Uterus (tissue), 4 donors: ENCODE measurements around the gene ETV3L. TPM values are rescaled to one million over a fixed set of nuclear protein-coding genes. Genes with fewer than 3 reads are reported as not detected.

Experiments
- DNase-seq, 2 donors: peaks; one replicate each; pipeline ENCODE4 v3.0.0-alpha.2; 2019 to 2020
- H3K27ac ChIP-seq, 2 donors: fragments of 200-600 bp; sonication (generic); 1 replicate in 1 of 2; 2 replicates in 1 of 2; pipeline ENCODE4 v1.5.1; 2016 to 2018
- H3K27me3 ChIP-seq, 2 donors: fragments of 200-600 bp; sonication (generic); one replicate each; pipeline ENCODE4 v1.5.1; 2018 to 2019; ENCODE audit warnings: control low read depth in 1 of 2
- H3K36me3 ChIP-seq, 2 donors: fragments of 200-600 bp; sonication (generic); one replicate each; pipeline ENCODE4 v1.5.1; 2019; ENCODE audit warnings: control low read depth in 1 of 2
- H3K4me1 ChIP-seq, 2 donors: fragments of 200-600 bp; sonication (generic); one replicate each; pipeline ENCODE4 v1.5.1; 2018 to 2019; ENCODE audit warnings: control low read depth in 1 of 2
- H3K4me3 ChIP-seq, 2 donors: fragments of 200-600 bp; sonication (generic); 1 replicate in 1 of 2; 2 replicates in 1 of 2; pipeline ENCODE4 v1.5.1; 2018 to 2019; ENCODE audit warnings: mild to moderate bottlenecking in 1 of 2
- H3K9me3 ChIP-seq, 2 donors: fragments of 200-600 bp; sonication (generic); one replicate each; pipeline ENCODE4 v1.5.1; 2019; ENCODE audit warnings: control low read depth in 1 of 2
- POLR2A ChIP-seq, 2 donors: fragments of 450-650 bp; IDR thresholded peaks; one replicate each; pipeline ENCODE4 v1.6.1; 2016; ENCODE audit warnings: antibody characterized with exemption in 2 of 2, mild to moderate bottlenecking in 1 of 2, moderate library complexity in 1 of 2
- intact Hi-C: fragments of 100-400 bp; cut with DNase I; formaldehyde crosslinking; loops from one replicate; pipeline ENCODE4 v1.15.1; 2023; ENCODE audit warnings: low total_unique reads
- total RNA-seq, 4 donors: library from RNA; depleted of rRNA in 3 of 4; stranded (reverse); fragments of >200 nt in 3 of 4; gene quantifications; one replicate each; pipeline versions ENCODE4 v1.1.0 to v1.2.4, GENCODE V29; 2014 to 2023
- TF ChIP-seq, protein P1 (sequence below), 4 experiments: fragments of 200-600 bp in 2 of 4; fragments of 450-650 bp in 2 of 4; sonication (generic) in 2 of 4; IDR thresholded peaks; one replicate each; pipeline ENCODE4 v1.5.1; 2016 to 2019; ENCODE audit warnings: antibody characterized with exemption in 4 of 4, mild to moderate bottlenecking in 2 of 4, moderate library complexity in 1 of 4
- donor health status: DM: yes; HTN: yes; CAD: no.

Gene ETV3L
- total RNA-seq, 4 donors from 2014 or later: not detected

DNA sequence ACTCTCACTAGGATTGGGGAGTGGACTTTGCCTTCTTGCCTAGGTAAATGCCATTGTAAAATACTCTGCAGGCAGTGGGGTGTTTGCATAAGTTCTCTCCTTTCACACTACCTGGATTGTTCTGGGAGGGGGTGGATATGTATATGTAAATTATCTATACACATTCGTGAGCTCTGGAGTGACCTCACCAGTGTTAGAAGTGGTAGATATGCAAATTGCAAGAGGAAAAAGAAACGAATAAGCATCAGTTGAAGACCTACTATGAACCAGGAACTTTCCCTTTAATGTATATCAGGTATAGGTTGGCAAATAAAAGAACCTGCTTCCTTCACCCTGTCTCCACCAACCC lies 52.6 kb downstream of the ETV3L start:
- Histone ChIP-seq H3K27ac (no peak overlapping the region), H3K27me3 (no peaks in the 10 kb centered on the region), H3K36me3 (no peaks in the 10 kb centered on the region), H3K4me3 (no peak overlapping the region), H3K9me3 (no peaks in the 10 kb centered on the region), H3K4me1 (peaks cover 5% of the 10 kb centered on the region in 2 donors)
- DNase-seq: no peak
- intact Hi-C loops: no loop called here
- TF ChIP-seq POLR2A (IDR thresholded peaks at IDR 0.05): no peak
- TF ChIP-seq, protein P1, sequence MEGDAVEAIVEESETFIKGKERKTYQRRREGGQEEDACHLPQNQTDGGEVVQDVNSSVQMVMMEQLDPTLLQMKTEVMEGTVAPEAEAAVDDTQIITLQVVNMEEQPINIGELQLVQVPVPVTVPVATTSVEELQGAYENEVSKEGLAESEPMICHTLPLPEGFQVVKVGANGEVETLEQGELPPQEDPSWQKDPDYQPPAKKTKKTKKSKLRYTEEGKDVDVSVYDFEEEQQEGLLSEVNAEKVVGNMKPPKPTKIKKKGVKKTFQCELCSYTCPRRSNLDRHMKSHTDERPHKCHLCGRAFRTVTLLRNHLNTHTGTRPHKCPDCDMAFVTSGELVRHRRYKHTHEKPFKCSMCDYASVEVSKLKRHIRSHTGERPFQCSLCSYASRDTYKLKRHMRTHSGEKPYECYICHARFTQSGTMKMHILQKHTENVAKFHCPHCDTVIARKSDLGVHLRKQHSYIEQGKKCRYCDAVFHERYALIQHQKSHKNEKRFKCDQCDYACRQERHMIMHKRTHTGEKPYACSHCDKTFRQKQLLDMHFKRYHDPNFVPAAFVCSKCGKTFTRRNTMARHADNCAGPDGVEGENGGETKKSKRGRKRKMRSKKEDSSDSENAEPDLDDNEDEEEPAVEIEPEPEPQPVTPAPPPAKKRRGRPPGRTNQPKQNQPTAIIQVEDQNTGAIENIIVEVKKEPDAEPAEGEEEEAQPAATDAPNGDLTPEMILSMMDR (IDR thresholded peaks at IDR 0.05): no peak

DNA sequence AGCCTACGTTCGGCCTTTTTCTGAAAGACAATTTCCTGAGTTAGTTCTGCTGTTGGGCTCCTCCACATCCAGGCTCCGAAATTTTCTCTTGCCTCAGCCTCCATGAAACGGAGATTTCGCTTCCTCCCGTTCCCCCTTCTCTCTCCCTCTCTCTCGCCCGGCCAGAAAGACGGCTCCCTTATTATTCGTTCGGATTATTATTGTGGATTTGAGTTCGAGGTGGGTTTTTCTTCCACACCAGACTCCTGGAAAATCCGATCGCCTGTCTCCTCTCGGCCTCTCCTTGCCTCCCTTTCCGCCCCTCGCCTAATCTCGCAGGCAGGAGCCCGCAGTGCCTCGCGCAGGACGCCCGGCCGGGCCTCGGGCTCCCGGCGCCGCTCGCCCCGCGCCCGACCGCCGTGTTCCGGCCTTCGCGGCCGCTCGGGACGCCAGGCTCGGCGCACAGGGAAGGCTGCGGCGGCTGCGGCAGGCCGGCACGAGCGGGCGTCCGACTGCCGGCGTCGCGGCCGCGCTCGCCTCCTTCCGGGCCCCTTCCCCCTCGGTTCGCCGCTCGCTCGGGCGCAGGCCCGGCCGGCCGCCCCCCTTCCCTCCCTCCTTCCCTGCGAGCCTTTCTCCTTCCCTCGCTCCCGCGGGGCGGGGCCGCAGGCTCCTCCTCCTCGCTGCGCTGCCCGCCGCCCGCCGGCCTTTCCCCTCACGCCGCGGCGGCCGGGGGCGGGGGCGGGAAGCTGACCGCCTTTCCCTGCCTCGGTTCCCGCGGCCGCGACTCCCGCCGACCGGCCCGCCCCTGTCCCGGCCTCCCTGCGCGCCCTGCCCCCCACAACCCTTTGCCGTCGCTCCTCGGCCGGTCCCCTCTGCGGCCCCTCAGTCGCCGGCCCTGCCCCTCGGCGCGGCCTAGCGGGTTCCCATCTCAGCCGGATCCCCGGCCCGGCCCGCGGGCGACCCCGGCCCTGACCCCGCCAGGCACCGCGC lies 54.1 kb downstream of the ETV3L start, which contains the start of gene ARHGEF11:
TSS of gene ARHGEF11 (minus strand) at position 493 of the 969 bp plus-strand sequence. CDS start 1,412 bp downstream, outside the sequence.
- Histone ChIP-seq H3K4me3 (peak within 1 kb of the TSS; percentile 51 to 71), H3K4me1 (peaks cover 5% of the 10 kb centered on the region in 2 donors), H3K27ac (peak within 1 kb of the TSS; percentile 91 to 92), H3K9me3 (no peaks in the 10 kb centered on the region), H3K27me3 (no peaks in the 10 kb centered on the region), H3K36me3 (no peaks in the 10 kb centered on the region)
- intact Hi-C loops: no loop called here
- peak; percentile 88 to 94 for DNase-seq
- TF ChIP-seq, protein P1 (IDR thresholded peaks at IDR 0.05): no peak
- TF ChIP-seq POLR2A (IDR thresholded peaks at IDR 0.05): peak; percentile 51 to 82

DNA sequence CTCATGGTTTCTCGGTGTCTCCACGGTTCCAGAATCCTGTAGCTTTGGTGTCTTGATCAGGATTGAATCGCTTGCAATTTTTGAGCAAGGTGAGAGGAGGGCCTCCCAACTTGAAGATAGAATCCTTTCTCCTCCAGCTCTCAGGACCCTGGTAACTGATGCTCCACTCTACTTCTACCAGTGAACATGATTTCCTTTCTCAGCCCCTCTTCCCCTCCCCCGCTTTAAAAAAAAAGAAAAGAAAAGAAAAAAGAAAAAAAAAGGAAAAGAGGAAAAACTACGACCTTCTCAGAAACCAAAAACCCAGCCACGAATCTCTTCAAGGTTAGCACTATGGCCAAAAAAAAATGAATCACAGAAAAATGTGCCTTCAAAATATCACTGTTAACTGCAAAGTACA lies 55.3 kb downstream of the ETV3L start:
- no peaks in the 10 kb centered on the region for H3K9me3 ChIP-seq
- H3K4me3 ChIP-seq: peak overlapping the region; percentile 2 to 71
- H3K36me3 ChIP-seq: no peaks in the 10 kb centered on the region
- no peaks in the 10 kb centered on the region for H3K27me3 ChIP-seq
- TF ChIP-seq, protein P1 (IDR thresholded peaks at IDR 0.05): no peak
- TF ChIP-seq POLR2A (IDR thresholded peaks at IDR 0.05): no peak
- intact Hi-C loops: no loop called here
- H3K27ac ChIP-seq: peak overlapping the region in 1 of 2 donors; percentile 91
- peaks cover 5% of the 10 kb centered on the region in 2 donors for H3K4me1 ChIP-seq
- no peak for DNase-seq

DNA sequence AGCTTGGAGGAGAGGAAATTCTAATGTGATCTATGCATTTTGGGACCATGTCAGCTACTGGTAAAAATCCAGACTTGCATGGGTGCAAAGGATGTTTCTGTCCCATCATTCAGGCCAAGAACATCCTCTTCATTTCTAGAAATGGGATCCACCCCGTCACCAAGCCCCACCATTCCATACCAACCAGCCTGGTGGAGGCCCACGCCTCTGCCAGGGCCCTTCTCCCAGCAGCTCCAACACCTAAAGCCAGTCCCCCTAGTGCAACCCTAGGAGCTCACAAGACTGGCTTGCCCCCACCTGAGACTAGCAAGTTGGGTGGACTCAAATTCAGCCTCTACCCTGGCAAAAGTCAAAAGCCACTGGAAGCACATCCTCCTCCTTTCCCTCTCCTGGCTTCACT lies 55.9 kb downstream of the ETV3L start:
- peaks cover 5% of the 10 kb centered on the region in 2 donors for H3K4me1 ChIP-seq
- peak overlapping the region; percentile 2 to 71 for H3K4me3 ChIP-seq
- TF ChIP-seq, protein P1 (IDR thresholded peaks at IDR 0.05): no peak
- TF ChIP-seq POLR2A (IDR thresholded peaks at IDR 0.05): no peak
- no peaks in the 10 kb centered on the region for H3K36me3 ChIP-seq
- no peak for DNase-seq
- H3K9me3 ChIP-seq: no peaks in the 10 kb centered on the region
- intact Hi-C loops: no loop called here
- no peak overlapping the region for H3K27ac ChIP-seq
- no peaks in the 10 kb centered on the region for H3K27me3 ChIP-seq

DNA sequence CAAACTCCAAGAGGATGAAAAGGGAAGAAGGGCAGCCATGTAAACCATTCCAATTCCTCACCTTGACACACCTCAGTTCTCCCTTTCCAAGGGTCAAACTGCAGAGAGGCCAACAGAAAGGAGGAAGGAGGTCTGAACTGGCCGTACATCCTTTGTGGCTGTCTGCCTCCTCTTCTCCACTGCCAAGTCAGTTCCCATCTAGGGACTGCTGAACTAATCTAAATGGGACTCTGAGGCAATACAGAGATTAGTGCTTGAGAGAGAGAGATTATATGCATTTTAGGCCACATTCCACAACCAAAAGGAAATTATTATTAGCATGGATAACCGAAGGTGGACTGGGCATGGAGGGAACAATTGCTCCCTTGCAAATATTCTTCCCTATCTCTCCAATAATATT lies 56.8 kb downstream of the ETV3L start:
- peak overlapping the region in 1 of 2 donors; percentile 71 for H3K4me3 ChIP-seq
- no peaks in the 10 kb centered on the region for H3K36me3 ChIP-seq
- no peaks in the 10 kb centered on the region for H3K27me3 ChIP-seq
- no peak overlapping the region for H3K27ac ChIP-seq
- TF ChIP-seq, protein P1 (IDR thresholded peaks at IDR 0.05): no peak
- TF ChIP-seq POLR2A (IDR thresholded peaks at IDR 0.05): no peak
- H3K9me3 ChIP-seq: no peaks in the 10 kb centered on the region
- intact Hi-C loops: no loop called here
- peaks cover 5% of the 10 kb centered on the region in 2 donors for H3K4me1 ChIP-seq
- DNase-seq: no peak
